HTR-8/SVneo (cell line): Measurements from ENCODE around the gene CSF3R.

Source experiments
- DNase-seq: peaks from one replicate; pipeline ENCODE4 v3.0.0; 2011; ENCODE audit warnings: low spot score, mixed read lengths; ENCODE audit not compliant: insufficient read length
- FAIRE-seq: peaks from 2 replicates; lab custom pipeline; 2011; peaks lifted over from hg19 to GRCh38; lab: Jason Lieb, UNC

Gene CSF3R

GRCh38 chr1:36432616-36433015 lies 50.1 kb downstream of the CSF3R start:
- no peak for FAIRE-seq
- DNase-seq = no peak

GRCh38 chr1:36425791-36426190 lies 56.9 kb downstream of the CSF3R start:
- FAIRE-seq (no peak), DNase-seq (no peak)

GRCh38 chr1:36421649-36422048 lies 61.1 kb downstream of the CSF3R start:
- FAIRE-seq (no peak), DNase-seq (no peak)

GRCh38 chr1:36420836-36421317 lies 61.8 kb downstream of the CSF3R start:
- peak; percentile 81 for DNase-seq
- peak; percentile 82 for FAIRE-seq

- FAIRE-seq (no peak), DNase-seq (no peak)
Observed at GRCh38 chr1:36420409-36420808, 62.3 kb downstream of the CSF3R start.

GRCh38 chr1:36419569-36419968 lies 63.1 kb downstream of the CSF3R start:
- no peak for FAIRE-seq

GRCh38 chr1:36419140-36419539 lies 63.6 kb downstream of the CSF3R start:
- FAIRE-seq (no peak), DNase-seq (no peak)

More at GRCh38 chr1:36419569-36419968, 63.1 kb downstream of the CSF3R start:
- no peak for DNase-seq

GRCh38 chr1:36417931-36418330 lies 64.8 kb downstream of the CSF3R start:
- no peak for FAIRE-seq
- DNase-seq = no peak
